Germinal center (tissue), 1 donor: ENCODE data around the gene VTI1A.
"Not testable (repeated sequence)": the region's sequence is repeated elsewhere in the genome, so short reads cannot be mapped to it uniquely, and the experiment has no call there.

Experiments used
- DNase-seq: peaks from one replicate; pipeline ENCODE4 v3.0.0; 2012; ENCODE audit warnings: mixed read lengths, low spot score

The VTI1A gene

GRCh38 chr10:112723876-112724275, 276.9 kb downstream of the VTI1A start:
- DNase-seq, result no peak

DNA sequence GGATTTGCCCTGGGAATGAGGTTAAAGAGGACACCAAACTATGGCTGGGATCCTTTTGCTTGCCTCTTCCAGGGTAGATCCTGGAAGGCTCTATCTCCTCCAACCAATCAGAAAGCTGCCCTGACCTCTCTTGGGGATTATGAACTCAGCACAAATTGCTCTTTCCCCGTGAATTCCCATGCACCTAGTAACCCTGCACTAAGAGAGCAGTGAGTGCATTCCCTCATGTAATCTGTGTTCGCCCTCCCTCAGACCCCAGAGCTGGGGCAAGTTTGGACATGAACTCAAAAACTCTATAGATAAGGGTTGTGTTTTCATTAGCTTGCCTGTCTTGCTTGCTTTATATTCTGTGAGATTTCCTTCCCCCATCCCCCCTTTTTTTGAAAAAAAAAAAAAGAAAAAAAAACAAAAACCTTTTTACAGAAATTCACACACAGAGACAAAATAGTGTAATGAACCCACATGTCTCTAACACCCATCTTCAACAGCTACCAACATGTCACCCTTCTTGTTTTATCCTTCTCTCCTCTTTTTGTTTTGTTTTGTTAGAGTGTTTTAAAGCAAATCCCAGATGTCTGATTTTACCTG, 277.5 kb downstream of the VTI1A start:
- DNase-seq, result no peak

DNA sequence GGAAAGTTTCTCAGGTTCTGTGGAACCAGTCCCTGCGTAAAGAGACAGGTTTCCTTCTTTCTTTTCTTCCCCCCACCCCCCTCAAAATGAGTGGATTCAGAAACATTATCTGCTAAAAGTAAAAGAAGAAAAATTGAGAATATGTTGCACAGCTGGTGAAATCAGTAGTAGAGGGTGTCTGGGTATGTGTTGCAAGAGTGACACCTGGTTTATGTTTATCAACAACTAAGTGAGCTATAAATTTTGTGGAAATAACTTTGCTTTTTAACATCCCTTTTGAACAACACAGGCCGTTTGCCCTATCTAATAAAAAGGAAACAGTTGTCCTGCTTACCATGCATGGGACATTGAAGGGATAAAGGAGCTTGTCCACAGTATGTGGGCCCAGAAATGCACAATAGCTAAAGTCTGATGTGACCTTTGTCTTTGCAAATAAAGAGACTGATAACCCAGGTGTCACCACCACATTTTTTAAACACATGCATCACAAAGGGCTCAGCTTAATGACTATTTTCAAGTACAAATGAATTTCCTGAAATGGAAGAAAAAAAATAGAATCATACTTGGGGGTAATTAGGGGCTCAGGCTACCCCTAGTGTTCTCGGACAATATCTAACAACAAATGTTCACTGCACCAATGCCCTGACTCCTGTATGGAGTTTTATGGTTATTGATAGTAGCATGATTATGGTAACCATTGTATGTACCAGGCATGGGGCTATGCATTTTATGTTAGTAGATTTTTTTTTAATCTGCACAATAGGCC, 281.3 kb downstream of the VTI1A start:
- no peak for DNase-seq

DNA sequence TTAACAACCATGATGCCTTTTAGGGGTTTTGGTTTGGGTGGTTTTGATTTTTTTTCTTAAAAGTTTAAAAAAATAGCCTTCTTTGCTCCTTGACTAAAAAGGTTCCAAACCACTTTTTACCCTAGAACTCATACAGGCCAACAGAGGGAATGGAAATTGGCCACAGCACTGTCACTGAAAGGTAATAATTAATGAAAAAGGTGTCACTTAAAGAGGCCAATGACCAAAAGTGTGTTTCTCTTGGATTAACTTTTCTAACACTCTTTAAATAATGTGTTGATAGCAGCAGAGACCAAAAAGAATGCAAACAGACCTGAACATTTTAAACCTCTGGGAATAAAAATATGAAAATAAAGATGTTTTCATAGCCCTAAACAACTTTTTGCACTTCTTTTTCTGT, 282.0 kb downstream of the VTI1A start:
- no peak for DNase-seq

GRCh38 chr10:112731450-112731849, 284.4 kb downstream of the VTI1A start:
- not testable (repeated sequence) for DNase-seq

DNA sequence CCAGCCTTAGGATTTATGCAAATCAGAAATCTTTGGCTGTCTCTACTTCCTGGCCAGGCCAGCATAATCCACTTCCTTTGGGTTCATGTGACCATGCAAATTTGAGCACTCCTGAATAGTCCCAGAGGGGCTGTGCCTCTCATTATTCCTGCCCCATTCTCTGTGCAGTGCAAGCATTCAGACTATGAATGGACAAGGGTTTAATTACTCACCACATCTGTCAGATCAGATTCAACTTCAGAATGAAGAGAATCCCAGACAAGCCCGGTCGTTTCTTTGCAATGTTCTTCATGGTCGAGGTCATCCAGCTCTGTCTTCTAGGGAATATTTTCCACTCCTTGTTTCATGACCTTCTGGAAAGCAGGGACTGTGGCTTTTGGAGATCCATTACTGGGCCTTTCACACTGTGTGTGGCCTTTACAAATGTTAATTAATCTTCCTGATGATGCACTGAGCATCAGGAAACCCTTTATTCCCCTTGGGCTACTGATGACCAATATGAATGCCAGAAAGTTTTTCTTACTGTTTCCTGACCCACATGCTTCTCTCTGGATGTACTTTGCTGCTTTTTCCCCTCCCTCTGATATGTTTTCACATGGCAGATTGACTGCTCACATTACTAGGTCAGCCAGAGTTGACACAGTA, 285.4 kb downstream of the VTI1A start:
- DNase-seq, result no peak

DNA sequence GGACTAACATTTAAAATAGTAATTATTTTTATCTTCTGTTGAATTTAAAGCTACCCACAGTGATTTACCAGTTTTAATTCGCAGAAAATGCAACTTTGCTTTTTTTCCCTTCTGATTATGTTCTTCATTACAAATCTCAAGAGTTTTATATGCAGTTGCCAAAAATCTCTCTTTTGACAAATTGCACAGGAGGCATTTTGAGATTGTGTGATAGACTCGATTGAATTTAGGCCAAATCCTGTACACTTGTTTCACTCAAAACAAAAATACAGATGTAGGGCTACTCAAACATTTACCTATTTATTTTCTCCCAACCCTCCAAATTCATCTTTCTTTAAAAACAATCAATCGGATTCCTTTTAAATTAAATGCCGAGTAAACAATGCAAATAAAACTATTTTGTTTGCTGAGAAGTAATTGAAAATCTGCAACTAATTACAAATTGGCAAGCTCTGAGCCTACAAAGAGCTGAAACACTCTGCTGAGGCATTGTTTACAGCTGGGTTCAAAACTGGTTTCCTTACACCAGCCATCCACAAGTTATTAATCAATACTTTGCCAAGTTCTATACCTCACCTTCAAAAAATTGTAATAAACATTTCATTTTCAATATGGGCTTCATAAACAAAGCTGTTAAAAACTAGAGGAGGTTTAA, 288.2 kb downstream of the VTI1A start:
- DNase-seq, result no peak

DNA sequence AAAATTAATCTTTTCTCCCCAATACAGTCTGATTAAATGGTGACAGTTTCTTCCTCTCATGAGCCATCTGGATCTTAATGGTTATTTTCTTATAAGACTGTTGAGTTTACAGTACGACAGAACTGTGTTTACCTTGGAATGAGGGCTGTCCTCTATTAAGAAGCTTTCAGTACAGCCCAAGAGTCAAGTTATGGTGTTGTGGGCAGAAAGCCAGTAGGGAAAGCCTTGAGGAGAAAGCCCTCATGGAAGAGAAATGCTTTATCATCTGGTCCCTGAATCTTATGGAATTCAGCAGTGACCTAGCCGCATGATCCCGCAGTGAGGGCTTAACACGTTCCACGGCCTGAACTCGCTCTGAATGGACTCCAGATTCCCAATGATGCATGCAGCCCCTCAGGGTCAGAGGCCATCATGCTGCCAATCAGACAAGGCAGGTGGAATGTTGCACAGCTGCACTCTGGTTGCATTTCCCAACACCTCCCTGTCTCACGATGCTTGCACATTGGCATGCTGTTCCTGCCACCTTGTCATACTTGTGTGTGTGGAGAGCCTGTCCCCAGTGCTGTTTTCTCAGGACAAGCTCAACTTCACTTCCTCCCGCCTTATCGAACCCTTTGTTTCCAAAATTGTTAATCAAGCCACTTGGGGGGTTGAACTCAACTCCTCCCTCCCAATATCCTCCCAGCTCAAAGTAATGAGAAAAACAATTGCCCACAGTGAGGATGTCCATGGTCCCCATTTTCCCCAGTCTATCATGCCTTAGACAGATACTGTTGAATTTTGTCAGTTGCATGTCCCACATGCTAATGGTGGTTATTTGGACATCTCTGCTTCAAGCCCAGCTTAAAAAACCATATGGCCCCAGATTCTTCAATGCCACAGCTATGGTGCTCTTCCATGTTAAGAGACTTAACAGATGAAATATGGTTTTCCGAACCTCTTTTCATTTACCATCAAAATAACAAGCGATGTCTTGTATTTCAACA, 291.9 kb downstream of the VTI1A start:
- DNase-seq, result no peak

- DNase-seq, result no peak
These were observed 292.8 kb downstream of the VTI1A start for GRCh38 chr10:112739592-112740353.

GRCh38 chr10:112741830-112742402, 294.9 kb downstream of the VTI1A start:
- DNase-seq, result no peak

DNA sequence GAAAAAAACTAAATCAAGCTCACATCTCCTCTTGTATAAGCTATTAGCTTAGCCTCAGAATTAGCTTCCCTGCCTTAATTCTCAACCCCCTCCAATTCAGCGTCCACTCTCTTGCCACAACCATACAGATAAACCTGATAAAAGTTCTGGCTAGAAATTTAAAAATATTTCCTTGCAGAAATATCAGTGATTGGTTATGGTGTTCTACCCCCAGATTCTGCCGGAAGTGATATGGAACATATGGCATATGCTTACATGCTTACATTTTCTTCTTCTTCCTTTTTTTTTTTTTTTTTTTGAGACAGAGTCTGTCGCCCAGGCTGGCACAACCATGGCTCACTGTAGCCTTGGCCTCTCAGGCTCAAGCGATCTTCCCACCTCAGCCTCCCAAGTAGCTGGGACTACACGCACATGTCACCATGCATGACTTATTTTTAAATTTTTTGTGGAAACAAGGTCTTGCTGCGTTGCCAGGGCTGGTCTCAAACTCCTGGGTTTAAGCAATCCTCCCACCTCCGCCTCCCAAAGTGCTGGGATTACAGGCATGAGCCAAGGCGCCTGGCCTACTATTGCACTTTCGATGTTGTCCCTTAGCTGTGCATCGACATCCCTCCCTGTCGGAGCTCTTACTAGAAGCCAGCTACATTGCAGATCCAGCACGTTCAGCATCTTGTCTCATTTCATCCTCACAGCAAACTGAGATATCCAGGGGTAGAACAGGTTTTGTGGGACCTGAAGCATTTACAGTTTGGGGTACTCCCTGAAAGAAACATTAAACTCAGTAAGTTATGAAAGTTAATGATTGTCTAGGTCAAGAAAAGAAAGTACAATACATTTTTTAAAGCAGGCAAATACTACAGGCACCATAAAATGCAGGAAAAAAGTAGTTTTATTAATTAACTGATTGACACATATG, 297.4 kb downstream of the VTI1A start:
- DNase-seq, result no peak

GRCh38 chr10:112746329-112746728, 299.3 kb downstream of the VTI1A start:
- no peak for DNase-seq

DNA sequence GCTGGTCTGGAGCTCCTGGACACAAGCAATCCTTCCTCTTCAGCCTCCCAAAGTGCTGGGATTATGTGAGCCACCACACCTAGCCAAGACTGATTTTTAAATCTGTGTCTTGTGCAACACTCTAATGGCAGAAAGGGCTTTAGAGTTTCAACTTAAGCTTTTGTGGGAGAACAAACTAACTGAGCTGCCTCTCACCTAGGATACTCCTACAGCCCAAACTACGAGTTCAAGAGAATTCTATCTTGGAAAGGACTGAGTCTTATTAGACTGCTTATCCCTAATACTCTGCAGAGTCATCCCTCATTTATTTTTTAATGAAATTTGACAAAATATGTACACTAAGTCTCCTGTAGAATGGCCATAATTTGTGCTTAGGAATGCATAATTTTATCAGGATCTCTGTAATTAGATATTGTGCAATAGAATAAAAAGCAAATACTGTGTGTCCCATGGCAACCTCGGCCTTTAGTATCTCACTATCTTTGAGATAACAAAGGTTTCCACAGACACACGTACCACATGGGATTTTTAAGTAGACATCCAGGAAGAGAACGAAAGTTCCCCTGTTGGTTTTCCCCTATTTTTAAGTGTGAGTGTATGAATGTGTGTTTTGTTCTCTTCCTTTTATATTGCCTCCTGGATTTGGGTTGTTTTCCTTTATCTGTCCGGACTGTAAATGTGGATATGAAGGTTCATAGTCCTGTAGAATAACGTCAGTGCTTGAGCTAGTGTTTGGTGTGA, 303.6 kb downstream of the VTI1A start:
- no peak for DNase-seq

DNA sequence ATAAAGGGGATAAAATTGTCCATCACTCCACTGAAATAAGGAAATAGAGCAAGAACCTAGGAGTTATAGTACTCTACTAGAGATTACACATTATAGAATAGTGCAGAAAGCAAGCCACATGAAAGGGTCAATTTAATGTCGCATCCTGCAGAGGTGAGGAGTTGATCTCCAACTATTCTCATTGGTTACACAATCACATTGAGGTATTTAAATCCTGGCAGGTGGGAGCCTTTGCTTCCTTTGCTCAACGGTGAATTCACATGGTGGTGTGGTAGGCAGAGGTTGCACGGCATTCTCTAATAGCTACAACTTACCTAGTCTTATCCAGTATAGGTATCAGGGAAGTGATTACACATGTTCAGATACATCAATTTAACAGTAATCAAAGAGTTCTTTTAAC, 304.6 kb downstream of the VTI1A start:
- no peak for DNase-seq

DNA sequence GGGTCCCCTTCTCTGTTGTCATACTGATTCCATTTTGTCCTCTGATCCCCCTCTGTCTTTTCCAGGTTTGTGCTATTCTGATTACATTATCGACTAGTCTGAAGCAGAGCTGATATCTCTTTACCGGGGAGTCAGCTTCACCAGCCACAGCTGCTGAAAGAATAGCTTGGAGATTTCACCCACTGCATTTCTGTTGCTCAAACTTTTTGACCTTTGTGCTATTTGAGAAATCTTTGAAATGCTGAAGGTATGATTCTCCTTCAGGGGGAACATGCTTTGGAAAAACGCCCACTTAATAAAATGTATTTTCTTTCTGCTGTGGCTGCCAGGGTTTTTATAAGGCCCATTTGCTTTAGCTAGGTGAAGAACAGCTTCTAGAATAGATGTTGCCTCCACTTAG, 305.3 kb downstream of the VTI1A start:
- DNase-seq, result no peak

DNA sequence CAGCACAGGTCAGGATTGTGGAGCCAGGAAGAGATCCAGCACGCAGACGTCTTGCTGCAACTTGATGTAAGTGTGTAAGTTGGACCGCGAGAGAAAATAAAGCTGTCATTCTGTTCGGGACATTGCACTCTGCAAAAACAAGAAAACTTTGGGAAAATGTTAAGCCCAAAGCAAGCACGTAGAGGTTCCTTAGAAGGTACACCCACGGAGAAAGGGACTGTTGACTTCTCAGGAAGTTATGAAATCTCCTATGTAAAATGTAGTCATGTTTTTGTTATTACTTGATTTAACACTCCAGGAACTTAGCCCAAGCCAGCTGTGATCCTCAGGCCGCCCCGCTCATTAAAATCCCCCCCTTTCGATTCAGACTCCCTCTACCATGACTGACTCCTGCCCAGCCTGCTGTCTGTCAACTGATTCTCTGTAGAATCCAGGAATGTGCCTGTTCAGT, 307.0 kb downstream of the VTI1A start:
- no peak for DNase-seq

DNA sequence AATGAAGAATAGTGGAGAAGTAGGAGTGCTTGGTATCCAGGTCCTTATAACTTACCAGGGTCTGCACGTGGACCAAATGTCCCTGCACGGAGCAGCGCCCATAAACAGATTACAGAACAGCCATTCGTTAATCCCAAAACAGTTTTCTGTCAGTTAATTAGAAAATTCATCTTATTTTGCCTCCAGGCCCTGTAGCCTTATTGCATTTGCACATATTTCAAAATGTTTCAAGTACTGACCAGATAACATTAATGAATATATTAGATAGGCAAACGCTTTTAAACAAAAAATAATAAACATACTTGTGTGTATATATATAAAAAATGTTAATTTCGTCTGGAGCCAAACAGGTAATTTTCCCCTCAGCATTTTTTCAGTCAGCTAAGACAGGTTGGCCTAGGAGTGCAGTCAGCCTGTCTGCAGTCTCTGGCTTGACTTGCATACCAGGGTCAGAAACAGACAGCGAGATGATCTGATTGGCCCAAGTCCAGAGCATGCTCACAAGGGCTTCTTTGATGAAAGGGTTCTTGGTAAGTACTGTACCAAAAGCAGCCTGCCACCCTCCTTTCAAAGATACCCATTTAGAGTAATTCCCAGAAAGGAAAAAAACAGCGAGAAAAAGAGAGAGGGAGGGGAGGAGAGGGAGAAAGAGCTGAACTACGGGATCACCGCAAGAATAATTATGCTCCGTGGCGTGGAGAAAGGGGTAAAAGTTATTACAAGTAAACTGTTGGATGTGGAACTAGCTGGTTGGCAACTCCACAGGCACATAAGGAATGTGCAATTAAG, 308.6 kb downstream of the VTI1A start:
- DNase-seq, result no peak

GRCh38 chr10:112756235-112756527, 309.2 kb downstream of the VTI1A start:
- no peak for DNase-seq
